GM18499 (cell line): ENCODE results near the gene LRRC3C.
"Not testable (repeated sequence)": the region's sequence is repeated elsewhere in the genome, so short reads cannot be mapped to it uniquely, and the experiment has no call there.

Experiments
- ATAC-seq: cut with Tn5 transposase; IDR thresholded peaks from one replicate; pipeline ENCODE4 v1.9.1; 2021; ENCODE audit warnings: moderate number of reproducible peaks; ENCODE audit not compliant: insufficient read depth, unreplicated experiment

Gene LRRC3C

GRCh38 chr17:39946551-39947330 is 19.2 kb downstream of the LRRC3C start:
- no peak for ATAC-seq

- not testable (repeated sequence) for ATAC-seq
These were observed 20.9 kb downstream of the LRRC3C start for GRCh38 chr17:39948489-39948828.

- no peak for ATAC-seq
These were observed 21.5 kb downstream of the LRRC3C start for GRCh38 chr17:39949028-39949427.

GRCh38 chr17:39950871-39951348 is 23.4 kb downstream of the LRRC3C start:
- ATAC-seq, result no peak

- ATAC-seq, result no peak
These were observed 24.6 kb downstream of the LRRC3C start for GRCh38 chr17:39951924-39952679.

- peak; percentile 47 for ATAC-seq
These were observed 25.3 kb downstream of the LRRC3C start for GRCh38 chr17:39952680-39953470.

GRCh38 chr17:39953471-39953888 is 25.9 kb downstream of the LRRC3C start:
- ATAC-seq, result no peak

- no peak for ATAC-seq
These were observed 27.3 kb downstream of the LRRC3C start for GRCh38 chr17:39954876-39955275.

- no peak for ATAC-seq
These were observed 28.2 kb downstream of the LRRC3C start for GRCh38 chr17:39955726-39956225.

- no peak for ATAC-seq
These were observed 33.1 kb downstream of the LRRC3C start for GRCh38 chr17:39960524-39961041.

- no peak for ATAC-seq
These were observed 35.2 kb downstream of the LRRC3C start, which contains the start of gene GSDMA for GRCh38 chr17:39962642-39963220. GSDMA (plus strand) TSS chr17:39963004; CDS start chr17:39965688, 2,684 bp downstream.

GRCh38 chr17:39963829-39964228 is 36.3 kb downstream of the LRRC3C start:
- no peak for ATAC-seq

- ATAC-seq, result no peak
These were observed 37.6 kb downstream of the LRRC3C start for GRCh38 chr17:39965017-39965699.

- ATAC-seq, result no peak
These were observed 39.2 kb downstream of the LRRC3C start for GRCh38 chr17:39966771-39967170.

- no peak for ATAC-seq
These were observed 41.2 kb downstream of the LRRC3C start for GRCh38 chr17:39968761-39969160.

GRCh38 chr17:39969375-39969774 is 41.8 kb downstream of the LRRC3C start:
- no peak for ATAC-seq

GRCh38 chr17:39970157-39970692 is 42.7 kb downstream of the LRRC3C start:
- no peak for ATAC-seq

GRCh38 chr17:39971076-39971603 is 43.6 kb downstream of the LRRC3C start:
- no peak for ATAC-seq

GRCh38 chr17:39972271-39972670 is 44.7 kb downstream of the LRRC3C start:
- ATAC-seq, result no peak
